Measurements from ENCODE around the gene CBFB.

CBFB gene

DNA sequence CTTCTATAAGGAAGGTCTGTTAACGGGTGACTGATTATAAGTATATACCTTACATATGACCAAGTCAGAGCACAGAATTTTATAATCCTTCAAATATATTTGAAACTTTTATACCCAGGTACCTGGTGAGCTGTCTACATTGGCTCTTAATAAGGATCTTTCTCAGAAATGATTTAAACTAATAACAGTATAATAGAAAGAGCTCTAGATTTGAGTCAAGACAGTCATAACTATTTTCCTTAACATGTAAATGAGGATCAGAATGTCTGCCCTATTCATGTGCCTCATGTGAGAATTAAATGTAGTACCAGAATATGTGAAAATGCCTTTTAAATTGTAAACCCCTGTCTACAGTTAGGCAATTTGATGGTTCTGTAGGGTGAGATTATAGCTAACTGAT, 14.5 kb downstream of the CBFB start:
- TF ChIP-seq, protein P1, sequence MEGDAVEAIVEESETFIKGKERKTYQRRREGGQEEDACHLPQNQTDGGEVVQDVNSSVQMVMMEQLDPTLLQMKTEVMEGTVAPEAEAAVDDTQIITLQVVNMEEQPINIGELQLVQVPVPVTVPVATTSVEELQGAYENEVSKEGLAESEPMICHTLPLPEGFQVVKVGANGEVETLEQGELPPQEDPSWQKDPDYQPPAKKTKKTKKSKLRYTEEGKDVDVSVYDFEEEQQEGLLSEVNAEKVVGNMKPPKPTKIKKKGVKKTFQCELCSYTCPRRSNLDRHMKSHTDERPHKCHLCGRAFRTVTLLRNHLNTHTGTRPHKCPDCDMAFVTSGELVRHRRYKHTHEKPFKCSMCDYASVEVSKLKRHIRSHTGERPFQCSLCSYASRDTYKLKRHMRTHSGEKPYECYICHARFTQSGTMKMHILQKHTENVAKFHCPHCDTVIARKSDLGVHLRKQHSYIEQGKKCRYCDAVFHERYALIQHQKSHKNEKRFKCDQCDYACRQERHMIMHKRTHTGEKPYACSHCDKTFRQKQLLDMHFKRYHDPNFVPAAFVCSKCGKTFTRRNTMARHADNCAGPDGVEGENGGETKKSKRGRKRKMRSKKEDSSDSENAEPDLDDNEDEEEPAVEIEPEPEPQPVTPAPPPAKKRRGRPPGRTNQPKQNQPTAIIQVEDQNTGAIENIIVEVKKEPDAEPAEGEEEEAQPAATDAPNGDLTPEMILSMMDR (IDR thresholded peaks at IDR 0.05; ENCODE audit: low read depth, low read length) = no peak
- TF ChIP-seq EZH2phosphoT487 (IDR thresholded peaks at IDR 0.05; ENCODE audit: low read depth) = no peak
- H3K9ac ChIP-seq (ENCODE audit: low read length) = no peak overlapping the region
- peaks cover 42% of the 10 kb centered on the region for H3K36me3 ChIP-seq (replicated peaks; ENCODE audit: low read depth, low read length)
- no peak overlapping the region for H3K27ac ChIP-seq (ENCODE audit: low read length)
- H3K79me2 ChIP-seq (ENCODE audit: low read length) = peaks cover 95% of the 10 kb centered on the region
- H2AFZ ChIP-seq (ENCODE audit: low read depth, low read length) = no peak overlapping the region
- no peaks in the 10 kb centered on the region for H3K9me3 ChIP-seq (ENCODE audit: insufficient read depth, low read length)
- no peaks in the 10 kb centered on the region for H3K27me3 ChIP-seq (ENCODE audit: low read depth, low read length)
- H3K4me2 ChIP-seq (ENCODE audit: low read length) = no peak overlapping the region
- H4K20me1 ChIP-seq (ENCODE audit: insufficient read depth, low read length) = peaks cover 58% of the 10 kb centered on the region
- peaks cover 10% of the 10 kb centered on the region for H3K4me1 ChIP-seq (ENCODE audit: low read length)
- no peak overlapping the region for H3K4me3 ChIP-seq (ENCODE audit: low read length)

DNA sequence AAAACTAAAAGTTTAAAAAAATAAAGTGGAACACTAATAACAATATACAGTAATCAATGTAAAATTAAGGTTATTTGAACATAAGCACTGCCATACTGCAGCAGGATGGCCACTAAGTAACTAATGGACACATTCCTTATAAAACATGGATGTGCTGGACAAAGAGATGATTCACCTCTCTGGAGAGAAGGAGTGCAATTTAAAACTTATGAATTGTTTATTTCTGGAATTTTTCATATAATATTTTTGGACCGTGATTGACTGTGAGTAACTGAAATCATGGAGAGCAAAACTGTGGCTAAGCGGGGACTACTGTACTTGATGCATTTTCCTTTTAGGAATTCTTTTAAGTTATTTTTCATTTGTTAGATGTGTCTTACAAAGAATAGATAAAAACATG, 21.8 kb downstream of the CBFB start:
- Histone ChIP-seq H3K27me3 (ENCODE audit: low read depth, low read length) (no peaks in the 10 kb centered on the region), H3K79me2 (ENCODE audit: low read length) (peaks cover 79% of the 10 kb centered on the region), H3K4me2 (ENCODE audit: low read length) (no peak overlapping the region), H3K27ac (ENCODE audit: low read length) (no peak overlapping the region), H3K9me3 (ENCODE audit: insufficient read depth, low read length) (no peaks in the 10 kb centered on the region), H3K9ac (ENCODE audit: low read length) (no peak overlapping the region), H4K20me1 (ENCODE audit: insufficient read depth, low read length) (peaks cover 35% of the 10 kb centered on the region), H3K4me3 (ENCODE audit: low read length) (no peak overlapping the region), H3K36me3 (replicated peaks; ENCODE audit: low read depth, low read length) (peaks cover 26% of the 10 kb centered on the region), H3K4me1 (ENCODE audit: low read length) (no peaks in the 10 kb centered on the region), H2AFZ (ENCODE audit: low read depth, low read length) (no peak overlapping the region)
- TF ChIP-seq, protein P1 (IDR thresholded peaks at IDR 0.05; ENCODE audit: low read depth, low read length) = no peak
- no peak for TF ChIP-seq EZH2phosphoT487 (IDR thresholded peaks at IDR 0.05; ENCODE audit: low read depth)

DNA sequence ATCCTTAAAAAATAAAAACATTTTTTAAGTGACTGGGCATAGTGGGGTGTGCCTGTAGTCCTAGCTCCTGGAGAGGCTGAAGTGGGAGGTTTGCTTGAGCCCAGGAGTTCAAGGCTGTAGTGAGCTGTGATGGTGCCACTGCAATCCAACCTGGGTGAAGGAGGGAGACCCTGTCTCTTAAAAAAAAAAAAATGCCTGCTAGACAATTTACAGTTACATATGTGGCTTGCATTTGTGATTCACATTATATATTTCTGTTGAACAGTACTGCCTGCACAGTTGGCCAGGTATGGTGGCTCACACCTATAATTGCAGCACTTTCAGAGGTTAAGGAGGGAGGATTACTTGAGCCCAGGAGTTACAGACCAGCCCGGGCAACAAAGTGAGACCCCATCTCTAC, 23.4 kb downstream of the CBFB start:
- Histone ChIP-seq H3K4me2 (ENCODE audit: low read length) (no peak overlapping the region), H4K20me1 (ENCODE audit: insufficient read depth, low read length) (peaks cover 36% of the 10 kb centered on the region), H3K79me2 (ENCODE audit: low read length) (peaks cover 79% of the 10 kb centered on the region), H3K9me3 (ENCODE audit: insufficient read depth, low read length) (no peaks in the 10 kb centered on the region), H3K27me3 (ENCODE audit: low read depth, low read length) (no peaks in the 10 kb centered on the region), H3K36me3 (replicated peaks; ENCODE audit: low read depth, low read length) (peaks cover 27% of the 10 kb centered on the region), H2AFZ (ENCODE audit: low read depth, low read length) (no peak overlapping the region), H3K27ac (ENCODE audit: low read length) (no peak overlapping the region), H3K4me1 (ENCODE audit: low read length) (no peaks in the 10 kb centered on the region), H3K4me3 (ENCODE audit: low read length) (no peak overlapping the region), H3K9ac (ENCODE audit: low read length) (no peak overlapping the region)
- no peak for TF ChIP-seq EZH2phosphoT487 (IDR thresholded peaks at IDR 0.05; ENCODE audit: low read depth)
- TF ChIP-seq, protein P1 (IDR thresholded peaks at IDR 0.05; ENCODE audit: low read depth, low read length) = no peak

DNA sequence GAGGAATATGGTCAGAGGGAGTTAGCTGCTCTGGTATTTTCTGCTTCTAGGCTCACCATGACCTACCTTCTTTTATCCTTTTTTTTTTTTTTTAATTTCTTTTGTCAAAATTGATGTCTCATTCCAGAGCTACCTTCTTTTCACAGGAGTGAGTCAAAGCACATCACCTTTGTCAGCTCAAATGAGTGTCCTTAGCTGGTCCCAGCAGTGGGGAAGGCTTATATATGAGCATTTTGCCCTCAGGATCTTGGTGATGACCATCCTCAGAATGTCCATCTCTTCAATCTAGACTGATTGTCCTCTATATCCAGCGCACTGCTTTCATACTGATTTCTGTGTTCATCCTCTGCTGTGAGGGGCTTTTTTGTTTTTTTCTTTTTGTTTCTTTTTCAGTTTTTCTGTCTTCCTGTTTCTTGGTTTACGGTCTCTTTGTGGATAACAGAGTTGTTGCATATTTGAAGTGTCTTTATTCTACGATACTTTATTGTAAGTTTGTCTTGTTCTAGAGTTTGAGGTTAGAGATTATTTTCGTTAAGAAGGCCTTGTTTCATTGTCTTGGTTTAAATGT, 24.9 kb downstream of the CBFB start:
- no peaks in the 10 kb centered on the region for H3K27me3 ChIP-seq (ENCODE audit: low read depth, low read length)
- no peak overlapping the region for H3K4me2 ChIP-seq (ENCODE audit: low read length)
- no peak overlapping the region for H3K4me3 ChIP-seq (ENCODE audit: low read length)
- peaks cover 27% of the 10 kb centered on the region for H3K36me3 ChIP-seq (replicated peaks; ENCODE audit: low read depth, low read length)
- peaks cover 31% of the 10 kb centered on the region for H4K20me1 ChIP-seq (ENCODE audit: insufficient read depth, low read length)
- no peak overlapping the region for H2AFZ ChIP-seq (ENCODE audit: low read depth, low read length)
- H3K27ac ChIP-seq (ENCODE audit: low read length) = no peak overlapping the region
- no peak overlapping the region for H3K9ac ChIP-seq (ENCODE audit: low read length)
- no peaks in the 10 kb centered on the region for H3K4me1 ChIP-seq (ENCODE audit: low read length)
- peaks cover 86% of the 10 kb centered on the region for H3K79me2 ChIP-seq (ENCODE audit: low read length)
- TF ChIP-seq, protein P1 (IDR thresholded peaks at IDR 0.05; ENCODE audit: low read depth, low read length) = no peak
- TF ChIP-seq EZH2phosphoT487 (IDR thresholded peaks at IDR 0.05; ENCODE audit: low read depth) = no peak
- no peaks in the 10 kb centered on the region for H3K9me3 ChIP-seq (ENCODE audit: insufficient read depth, low read length)

Data from OCI-LY3 (cell line).